Gastrocnemius medialis (tissue), 4 donors: ENCODE data around the gene TMPRSS11B. TPM values are rescaled to one million over a fixed set of nuclear protein-coding genes. Genes with fewer than 3 reads are reported as not detected.
"Not testable (repeated sequence)": the region's sequence is repeated elsewhere in the genome, so short reads cannot be mapped to it uniquely, and the experiment has no call there.

Source experiments
- ATAC-seq, 2 donors: fragments of 150-250 bp; one replicate each; pipeline ENCODE4 v1.9.1; 2016
- DNase-seq, 2 donors: peaks; one replicate each; pipeline ENCODE4 v3.0.0-alpha.2; 2019
- H3K27ac ChIP-seq, 4 donors: fragments of 200-600 bp; sonication (generic); 1 replicate in 1 of 4; 2 replicates in 3 of 4; pipeline ENCODE4 v1.5.1; 2016 to 2018; ENCODE audit warnings: mild to moderate bottlenecking in 2 of 4, moderate library complexity in 1 of 4
- H3K27me3 ChIP-seq, 3 donors: fragments of 200-600 bp; sonication (generic) in 2 of 3; 1 replicate in 1 of 3; 2 replicates in 2 of 3; pipeline versions ENCODE4 v1.5.1 to v1.6.0; 2016 to 2019; ENCODE audit warnings: mild to moderate bottlenecking in 1 of 3, moderate library complexity in 1 of 3
- H3K36me3 ChIP-seq, 2 donors: fragments of 200-600 bp; sonication (generic) in 1 of 2; one replicate each; pipeline ENCODE4 v1.5.1; 2017 to 2018
- H3K4me1 ChIP-seq, 2 donors: fragments of 200-600 bp; sonication (generic) in 1 of 2; one replicate each; pipeline ENCODE4 v1.5.1; 2016 to 2017; ENCODE audit warnings: mild to moderate bottlenecking in 2 of 2
- H3K4me3 ChIP-seq, 4 donors: fragments of 200-600 bp; sonication (generic) in 3 of 4; 1 replicate in 1 of 4; 2 replicates in 3 of 4; pipeline ENCODE4 v1.5.1; 2016 to 2019; ENCODE audit warnings: mild to moderate bottlenecking in 2 of 4
- H3K9me3 ChIP-seq, 3 donors: fragments of 200-600 bp; sonication (generic) in 2 of 3; 1 replicate in 1 of 3; 2 replicates in 2 of 3; pipeline ENCODE4 v1.5.1; 2016 to 2019
- CTCF ChIP-seq, 5 experiments: fragments of 450-650 bp in 3 of 5; fragments of 200-600 bp in 2 of 5; sonication (generic) in 2 of 5; IDR thresholded peaks in 4 of 5; conservative IDR thresholded peaks in 1 of 5; 1 replicate in 4 of 5; 2 replicates in 1 of 5; pipeline ENCODE4 v1.5.1; 2016 to 2019; ENCODE audit warnings: antibody characterized with exemption in 5 of 5, mild to moderate bottlenecking in 3 of 5, moderate library complexity in 3 of 5
- POLR2A ChIP-seq, 2 donors: fragments of 450-650 bp; IDR thresholded peaks; one replicate each; pipeline ENCODE4 v1.6.1; 2017; ENCODE audit warnings: antibody characterized with exemption in 2 of 2, mild to moderate bottlenecking in 2 of 2, moderate library complexity in 2 of 2
- in situ Hi-C, 4 donors: fragments of 200-750 bp; cut with MboI; loops; one replicate each; pipeline versions ENCODE4 v1.15.0 to v1.8.0; 2017; ENCODE audit warnings: low sequenced_read_pairs in 4 of 4
- intact Hi-C: fragments of 100-400 bp; cut with DNase I; formaldehyde crosslinking; loops from one replicate; pipeline ENCODE4 v1.15.1; 2023; ENCODE audit warnings: low total_unique reads
- total RNA-seq, 4 donors: library from RNA; depleted of rRNA; stranded (reverse); fragments of >200 nt; gene quantifications; one replicate each; pipeline versions ENCODE4 v1.1.0 to v1.2.3, GENCODE V29; 2016

The TMPRSS11B gene
- total RNA-seq, 4 donors from 2014 or later, result not detected

GRCh38 chr4:68283714-68284113 is 38.2 kb upstream of the TMPRSS11B start:
- no peak overlapping the region for H3K27ac ChIP-seq
- no peak for TF ChIP-seq CTCF (IDR thresholded peaks at IDR 0.05 in 4 of 5, conservative IDR thresholded peaks at IDR 0.05 in 1 of 5)
- TF ChIP-seq POLR2A (IDR thresholded peaks at IDR 0.05), result no peak
- in situ Hi-C loops, result no loop called here

GRCh38 chr4:68283095-68283494 is 37.6 kb upstream of the TMPRSS11B start:
- DNase-seq (no peak), ATAC-seq (no peak)
- Histone ChIP-seq H3K27me3 (no peaks in the 10 kb centered on the region), H3K9me3 (no peaks in the 10 kb centered on the region), H3K4me3 (no peak overlapping the region), H3K4me1 (no peaks in the 10 kb centered on the region), H3K36me3 (no peaks in the 10 kb centered on the region), H3K27ac (no peak overlapping the region)
- in situ Hi-C loops, result no loop called here
- TF ChIP-seq CTCF (IDR thresholded peaks at IDR 0.05 in 4 of 5, conservative IDR thresholded peaks at IDR 0.05 in 1 of 5) (no peak), POLR2A (IDR thresholded peaks at IDR 0.05) (no peak)
- intact Hi-C loops, result no loop called here

More at GRCh38 chr4:68283714-68284113, 38.2 kb upstream of the TMPRSS11B start:
- Histone ChIP-seq H3K36me3 (no peaks in the 10 kb centered on the region), H3K9me3 (no peaks in the 10 kb centered on the region), H3K27me3 (no peaks in the 10 kb centered on the region), H3K4me3 (no peak overlapping the region), H3K4me1 (no peaks in the 10 kb centered on the region)
- no peak for ATAC-seq
- no peak for DNase-seq
- intact Hi-C loops, result no loop called here

- H3K4me3 ChIP-seq, in situ Hi-C loops, intact Hi-C loops: not testable (repeated sequence)
These were observed 36.6 kb upstream of the TMPRSS11B start for GRCh38 chr4:68281796-68282740.

DNA sequence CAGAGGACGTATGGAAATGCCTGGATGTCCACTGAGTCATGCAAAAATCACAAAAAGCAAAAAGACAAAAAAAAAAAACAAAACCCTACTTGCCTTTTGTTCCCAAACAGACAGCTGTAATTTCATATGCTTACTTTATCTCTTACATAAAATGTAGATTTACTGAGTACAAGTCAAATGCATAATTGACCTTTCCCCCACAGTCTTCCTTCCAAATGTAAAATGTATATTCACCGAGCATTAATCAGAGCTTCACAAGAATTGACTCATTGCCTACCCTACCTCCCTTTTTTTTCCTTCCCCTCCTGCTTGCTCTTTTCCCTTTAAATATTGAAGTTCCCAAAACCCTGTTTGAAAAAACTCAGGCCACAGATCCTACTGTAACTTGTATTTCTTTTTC is 32.5 kb upstream of the TMPRSS11B start:
- H3K27ac ChIP-seq, result no peak overlapping the region
- no peaks in the 10 kb centered on the region for H3K36me3 ChIP-seq
- ATAC-seq (no peak), DNase-seq (no peak)
- no peaks in the 10 kb centered on the region for H3K4me1 ChIP-seq
- intact Hi-C loops, result no loop called here
- no peak overlapping the region for H3K4me3 ChIP-seq
- no peaks in the 10 kb centered on the region for H3K9me3 ChIP-seq
- TF ChIP-seq POLR2A (IDR thresholded peaks at IDR 0.05) (no peak), CTCF (IDR thresholded peaks at IDR 0.05 in 4 of 5, conservative IDR thresholded peaks at IDR 0.05 in 1 of 5) (no peak)
- in situ Hi-C loops, result loop anchor here in 1 of 4 donors (5.0 kb wide), 1 partner anchor 104 kb away; no protein-coding TSS in a partner anchor
- no peaks in the 10 kb centered on the region for H3K27me3 ChIP-seq

More at GRCh38 chr4:68281796-68282740, 36.6 kb upstream of the TMPRSS11B start:
- not testable (repeated sequence) for H3K9me3 ChIP-seq, ATAC-seq, DNase-seq, H3K27ac ChIP-seq, H3K4me1 ChIP-seq, H3K36me3 ChIP-seq, H3K27me3 ChIP-seq

DNA sequence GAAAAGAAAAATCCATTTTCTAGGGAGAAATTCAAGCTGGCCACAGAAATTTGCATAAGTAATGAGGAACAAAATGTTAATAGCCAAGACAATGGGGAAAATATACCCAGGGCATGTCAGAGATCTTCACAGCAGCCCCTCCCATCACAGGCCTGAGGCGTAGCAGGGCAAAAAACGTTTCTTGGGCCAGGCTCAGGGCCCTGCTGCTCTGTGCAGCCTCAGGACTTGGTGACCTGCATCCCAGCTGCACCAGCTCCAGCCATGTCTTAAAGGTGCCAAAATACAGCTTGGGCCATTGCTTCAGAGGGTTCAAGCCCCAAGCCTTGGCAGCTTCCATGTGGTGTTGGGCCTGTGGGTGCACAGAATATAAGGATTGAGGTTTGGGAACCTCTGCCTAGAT is 32.1 kb upstream of the TMPRSS11B start:
- Histone ChIP-seq H3K27ac (no peak overlapping the region), H3K9me3 (no peaks in the 10 kb centered on the region), H3K4me1 (no peaks in the 10 kb centered on the region), H3K36me3 (no peaks in the 10 kb centered on the region), H3K4me3 (no peak overlapping the region), H3K27me3 (no peaks in the 10 kb centered on the region)
- intact Hi-C loops, result no loop called here
- DNase-seq, result no peak
- ATAC-seq, result no peak
- in situ Hi-C loops, result loop anchor here in 1 of 4 donors (5.0 kb wide), 1 partner anchor 105 kb away; no protein-coding TSS in a partner anchor
- no peak for TF ChIP-seq CTCF (IDR thresholded peaks at IDR 0.05 in 4 of 5, conservative IDR thresholded peaks at IDR 0.05 in 1 of 5)
- no peak for TF ChIP-seq POLR2A (IDR thresholded peaks at IDR 0.05)
